GM12878 (cell line): ENCODE data around the gene DPM3. TPM values are rescaled to one million over a fixed set of nuclear protein-coding genes. Genes with fewer than 3 reads are reported as not detected.

Source experiments
- BACH1 ChIP-seq: fragments of 450-650 bp; IDR thresholded peaks from 2 replicates; pipeline ENCODE4 v1.6.1; 2017; ENCODE audit warnings: mild to moderate bottlenecking, borderline replicate concordance
- BCL11A ChIP-seq: IDR thresholded peaks from 2 replicates; pipeline ENCODE4 v1.6.1; 2011; ENCODE audit warnings: low read depth, low read length
- CHD2 ChIP-seq: IDR thresholded peaks from 2 replicates; pipeline ENCODE4 v1.6.1; 2011; ENCODE audit warnings: low read depth, low read length, improper control_type of control experiment, borderline replicate concordance
- EGR1 ChIP-seq, 2 experiments: IDR thresholded peaks; 1 replicate in 1 of 2; 2 replicates in 1 of 2; pipeline ENCODE4 v1.6.1; 2011 to 2012; ENCODE audit warnings: low read depth in 2 of 2, low read length in 2 of 2, borderline replicate concordance in 1 of 2, mild to moderate bottlenecking in 1 of 2, moderate library complexity in 1 of 2
- ESRRA ChIP-seq: IDR thresholded peaks from 2 replicates; pipeline ENCODE4 v1.6.1; 2012; ENCODE audit warnings: mild to moderate bottlenecking, low read length, improper control_type of control experiment
- EZH2 ChIP-seq: IDR thresholded peaks from 2 replicates; pipeline ENCODE4 v1.6.1; 2012; ENCODE audit warnings: low read depth, mild to moderate bottlenecking, control low read depth, inconsistent platforms, low read length, borderline replicate concordance; ENCODE audit not compliant: control insufficient read depth
- IRF4 ChIP-seq: IDR thresholded peaks from 2 replicates; pipeline ENCODE4 v1.6.1; 2011; ENCODE audit warnings: low read depth, low read length
- JUND ChIP-seq: IDR thresholded peaks from 2 replicates; pipeline ENCODE4 v1.6.1; 2012; ENCODE audit warnings: low read depth, mild to moderate bottlenecking, low read length, improper control_type of control experiment, moderate library complexity
- MAX ChIP-seq: IDR thresholded peaks from 2 replicates; pipeline ENCODE4 v1.6.1; 2012; ENCODE audit warnings: low read depth, low read length, improper control_type of control experiment
- NKRF ChIP-seq: fragments of 450-650 bp; conservative IDR thresholded peaks from 2 replicates; pipeline ENCODE4 v1.6.1; 2017; ENCODE audit warnings: mild to moderate bottlenecking, moderate library complexity
- RBBP5 ChIP-seq: fragments of 200-600 bp; sonication (generic); conservative IDR thresholded peaks from 2 replicates; pipeline ENCODE4 v1.6.1; 2016
- RCOR1 ChIP-seq: conservative IDR thresholded peaks from 2 replicates; pipeline ENCODE4 v1.6.1; 2012; ENCODE audit warnings: low read depth, low read length, improper control_type of control experiment
- SMAD1 ChIP-seq: fragments of 450-650 bp; IDR thresholded peaks from 2 replicates; pipeline ENCODE4 v1.6.1; 2018; ENCODE audit warnings: mild to moderate bottlenecking, low read depth; ENCODE audit not compliant: partially characterized antibody
- SMC3 ChIP-seq: IDR thresholded peaks from 2 replicates; pipeline ENCODE4 v1.6.1; 2011; ENCODE audit warnings: low read length, improper control_type of control experiment, borderline replicate concordance
- SP1 ChIP-seq: IDR thresholded peaks from one replicate; pipeline ENCODE4 v1.6.1; 2011; ENCODE audit warnings: low read depth, low read length
- SPI1 ChIP-seq: IDR thresholded peaks from 2 replicates; pipeline ENCODE4 v1.6.1; 2011; ENCODE audit warnings: low read depth, mild to moderate bottlenecking, low read length, moderate library complexity, borderline replicate concordance; ENCODE audit not compliant: insufficient read depth
- WRNIP1 ChIP-seq: IDR thresholded peaks from 2 replicates; pipeline ENCODE4 v1.6.1; 2011; ENCODE audit warnings: low read depth, low read length, improper control_type of control experiment, borderline replicate concordance
- YY1 ChIP-seq: IDR thresholded peaks from 2 replicates; pipeline ENCODE4 v1.6.1; 2011; ENCODE audit warnings: low read depth, mild to moderate bottlenecking, low read length
- ZNF592 ChIP-seq: fragments of 450-650 bp; IDR thresholded peaks from 2 replicates; pipeline ENCODE4 v1.6.1; 2017; ENCODE audit warnings: mild to moderate bottlenecking, moderate library complexity
- polyA plus RNA-seq, 11 experiments: library from polyadenylated mRNA; depleted of rRNA in 4 of 11; unstranded in 6 of 11; stranded (reverse) in 5 of 11; fragments of >200 nt; fragmentation: Nextera tagmentation in 4 of 11; fragmentation: Illumina TruSeq in 1 of 11; extraction: Ambion mirVana in 4 of 11; extraction: Trizol in 1 of 11; gene quantifications; 1 replicate in 1 of 11; 2 replicates in 10 of 11; pipeline versions ENCODE4 v1.2.1 to v1.2.3, GENCODE V29; 2011 to 2016; ENCODE audit warnings: inconsistent platforms in 2 of 11, missing spikeins in 2 of 11, low read depth in 1 of 11
- total RNA-seq, 4 experiments: library from RNA; depleted of rRNA in 3 of 4; stranded (reverse); fragments of >200 nt in 3 of 4; fragmentation: Illumina TruSeq in 1 of 4; extraction: Trizol in 1 of 4; gene quantifications; 2 replicates each; pipeline versions ENCODE4 v1.2.1 to v1.2.3, GENCODE V29; 2013 to 2021

Gene DPM3
- total and polyA plus RNA-seq, 10 of the 15 experiments (the other 5 are each of a cell fraction or from before 2014, with no cell fraction given) = 5.9 to 78.7 (median 25.7) TPM

- TF ChIP-seq EZH2 (no peak), RCOR1 (0 out of 2 replicates have a peak, but pooled peaks have one; percentile 8), MAX (peak; percentile 56), RBBP5 (no peak), NKRF (peak; percentile 51), CHD2 (0 out of 2 replicates have a peak, but pooled peaks have one; percentile 63), YY1 (peak; percentile 70), SMC3 (0 out of 2 replicates have a peak, but pooled peaks have one; percentile 27), ZNF592 (no peak), BCL11A (no peak), IRF4 (peak; percentile 60; the same call in 1 of the 2 replicates), SP1 (peak; percentile 46), SPI1 (peak; percentile 28; the same call in 1 of the 2 replicates), SMAD1 (peak; percentile 16), BACH1 (no peak; the same call in none of the 2 replicates), JUND (0 out of 2 replicates have a peak, but pooled peaks have one; percentile 37), WRNIP1 (0 out of 2 replicates have a peak, but pooled peaks have one; percentile 59), EGR1 (IDR thresholded peaks at IDR 0.05; ENCODE audit: borderline replicate concordance in 1 of 2, low read depth in 2 of 2, low read length in 2 of 2) (no peak), ESRRA (0 out of 2 replicates have a peak, but pooled peaks have one; percentile 48)
Measured at GRCh38 chr1:155172732-155173477, 32.6 kb upstream of the DPM3 start, which contains the start of gene KRTCAP2 (continued).
